Activated T-helper 1 cell treated with anti-CD3 and anti-CD28 coated beads, Interleukin-2, amount 50 U/mL, for 16 hours (primary cell): ENCODE measurements around the gene SH3BGRL3.
"Not testable (repeated sequence)": the region's sequence is repeated elsewhere in the genome, so short reads cannot be mapped to it uniquely, and the experiment has no call there.

Experiments
- DNase-seq, 2 donors: peaks; one replicate each; pipeline ENCODE4 v3.0.0-alpha.2; 2020; ENCODE audit warnings: low read depth in 1 of 2, low spot score in 1 of 2

Gene SH3BGRL3

GRCh38 chr1:26290122-26290881, 10.4 kb downstream of the SH3BGRL3 start:
- no peak for DNase-seq

- no peak for DNase-seq
These were observed 11.0 kb downstream of the SH3BGRL3 start for GRCh38 chr1:26290882-26291261.

- DNase-seq, result no peak
These were observed 11.5 kb downstream of the SH3BGRL3 start for GRCh38 chr1:26291433-26291832.

GRCh38 chr1:26291939-26292338, 12.1 kb downstream of the SH3BGRL3 start:
- no peak for DNase-seq

- DNase-seq, result not testable (repeated sequence)
These were observed 12.8 kb downstream of the SH3BGRL3 start for GRCh38 chr1:26292735-26293134.

GRCh38 chr1:26293911-26294463, 14.1 kb downstream of the SH3BGRL3 start:
- DNase-seq, result no peak

GRCh38 chr1:26295194-26296138, 15.6 kb downstream of the SH3BGRL3 start:
- no peak for DNase-seq

- no peak for DNase-seq
These were observed 16.6 kb downstream of the SH3BGRL3 start for GRCh38 chr1:26296340-26297056.

GRCh38 chr1:26297057-26297790, 17.3 kb downstream of the SH3BGRL3 start:
- no peak for DNase-seq

- no peak for DNase-seq
These were observed 17.9 kb downstream of the SH3BGRL3 start for GRCh38 chr1:26297791-26298124.

- DNase-seq, result no peak
These were observed 20.8 kb downstream of the SH3BGRL3 start for GRCh38 chr1:26300578-26301275.

GRCh38 chr1:26302733-26303405, 23.0 kb downstream of the SH3BGRL3 start:
- DNase-seq, result no peak

- DNase-seq, result no peak
These were observed 25.9 kb downstream of the SH3BGRL3 start for GRCh38 chr1:26305667-26306289.

GRCh38 chr1:26306290-26307229, 26.7 kb downstream of the SH3BGRL3 start, which contains the start of gene UBXN11:
TSS of gene UBXN11 (minus strand) at chr1:26306636. CDS start at chr1:26302883, 3,753 bp downstream.
- DNase-seq, result peak; percentile 80 to 86

- no peak for DNase-seq
These were observed 27.5 kb downstream of the SH3BGRL3 start for GRCh38 chr1:26307363-26307781.

GRCh38 chr1:26307966-26308899, 28.3 kb downstream of the SH3BGRL3 start:
- DNase-seq, result not testable (repeated sequence)

GRCh38 chr1:26314501-26314900, 34.6 kb downstream of the SH3BGRL3 start:
- DNase-seq, result no peak
